AG10803 (cell line): ENCODE measurements around the gene PRKX.

Experiments
- DNase-seq: peaks from one replicate; pipeline ENCODE4 v3.0.0; 2010; ENCODE audit warnings: low read depth
- H3K4me3 ChIP-seq: 2 replicates; pipeline ENCODE4 v1.5.1; 2011; ENCODE audit warnings: mild to moderate bottlenecking, low read length, control low read depth
- CTCF ChIP-seq: conservative IDR thresholded peaks from 2 replicates; pipeline ENCODE4 v1.5.1; 2011; ENCODE audit warnings: mild to moderate bottlenecking, low read length, control low read depth, inconsistent platforms

The PRKX gene

DNA sequence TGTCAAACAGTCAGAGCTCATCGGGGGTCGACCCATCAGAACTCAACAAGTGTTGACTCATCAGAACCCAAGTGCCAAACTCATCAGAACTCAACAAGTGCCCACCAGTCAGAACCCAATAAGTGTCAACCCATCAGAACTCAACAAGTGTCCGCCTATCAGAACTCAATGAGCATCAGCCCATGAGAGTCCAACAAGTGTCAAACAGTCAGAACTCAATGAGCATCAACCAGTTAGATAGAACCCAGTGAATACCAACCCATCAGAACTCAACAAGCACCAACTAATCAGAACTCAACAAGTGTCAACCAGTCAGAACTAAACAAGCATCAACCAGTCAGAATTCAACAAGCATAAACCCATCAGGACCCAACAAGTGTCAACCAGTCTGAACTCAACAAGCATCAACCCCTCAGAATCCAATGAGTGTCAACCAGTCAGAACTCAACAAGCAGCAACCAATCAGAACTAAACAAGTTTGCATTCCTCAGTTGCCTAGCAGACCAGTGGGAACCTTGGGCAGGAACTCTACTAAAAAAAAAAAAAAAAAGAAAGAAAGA is 115.3 kb downstream of the PRKX start:
- no peak for DNase-seq
- no peak overlapping the region for H3K4me3 ChIP-seq
- no peak for TF ChIP-seq CTCF

GRCh38 chrX:3592184-3592583 is 121.3 kb downstream of the PRKX start:
- TF ChIP-seq CTCF, result no peak
- no peak for DNase-seq
- no peak overlapping the region for H3K4me3 ChIP-seq

DNA sequence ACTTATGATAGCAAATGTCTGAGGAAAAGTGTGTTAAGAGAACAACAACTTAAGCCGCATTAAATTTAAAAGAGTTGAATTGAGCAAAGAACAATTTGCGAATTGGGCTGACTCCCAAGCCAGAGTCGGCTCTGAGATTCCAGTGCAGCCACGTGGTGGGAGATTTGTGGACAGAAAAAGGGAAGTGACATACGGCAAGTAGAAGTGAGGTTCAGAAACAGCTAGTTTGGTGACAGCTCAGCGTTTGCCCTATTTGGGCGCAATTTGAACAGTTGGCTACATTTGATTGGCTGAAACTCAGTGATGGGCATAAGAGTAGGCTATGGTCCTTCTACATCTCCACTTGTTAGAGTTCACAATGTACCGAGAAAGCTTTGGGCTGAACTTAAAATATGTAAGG is 124.0 kb downstream of the PRKX start:
- no peak overlapping the region for H3K4me3 ChIP-seq
- no peak for TF ChIP-seq CTCF
- no peak for DNase-seq

- no peak overlapping the region for H3K4me3 ChIP-seq
- peak; percentile 1; the same call in 1 of the 2 replicates for TF ChIP-seq CTCF
- no peak for DNase-seq
Measured at GRCh38 chrX:3585719-3586118, 127.7 kb downstream of the PRKX start.

GRCh38 chrX:3584415-3584996 is 128.9 kb downstream of the PRKX start:
- TF ChIP-seq CTCF, result no peak
- H3K4me3 ChIP-seq, result no peak overlapping the region
- DNase-seq, result no peak

DNA sequence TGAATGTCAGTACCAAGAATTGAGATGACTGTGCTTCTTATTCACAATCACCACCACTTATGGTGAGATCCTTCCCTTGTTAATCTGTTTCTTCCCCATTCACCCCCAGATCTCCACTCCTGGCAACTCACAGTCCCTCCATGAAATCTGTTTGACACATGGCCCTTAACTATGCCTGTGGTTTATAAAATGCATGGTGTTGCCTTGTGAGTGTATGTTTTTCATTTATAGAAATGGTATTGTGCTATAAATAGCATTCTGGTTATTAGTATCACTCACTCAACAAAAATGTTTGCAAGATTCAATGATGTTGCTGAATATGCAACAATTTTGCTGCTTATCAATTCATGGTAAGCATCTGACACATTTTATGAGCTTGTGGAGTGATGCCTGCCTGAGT is 131.0 kb downstream of the PRKX start:
- TF ChIP-seq CTCF, result no peak
- no peak overlapping the region for H3K4me3 ChIP-seq
- peak; percentile 38 for DNase-seq

- TF ChIP-seq CTCF, result no peak
Measured at GRCh38 chrX:3581609-3582108, 131.8 kb downstream of the PRKX start.

More at GRCh38 chrX:3581609-3582108, 131.8 kb downstream of the PRKX start:
- no peak for DNase-seq
- H3K4me3 ChIP-seq, result no peak overlapping the region
